ENCODE results near the gene AKAP6. TPM values are rescaled to one million over a fixed set of nuclear protein-coding genes. Genes with fewer than 3 reads are reported as not detected.

Gene AKAP6
- total RNA-seq, 1 experiment from 2014 or later: 1.9 TPM

GRCh38 chr14:32608857-32609256 is 279.8 kb downstream of the AKAP6 start:
- intact Hi-C loops (cut with micrococcal nuclease): no loop called here
- ChIA-PET RAD21 (ENCODE audit: low non-redundant PET in 1 of 2, low total read pairs in 2 of 2, uncharacterized antibody in 2 of 2, unreplicated experiment in 2 of 2) (no interaction called here), POLR2A (no interaction called here), CTCF (no interaction called here)
- H3K27me3 ChIP-seq (ENCODE audit: insufficient read depth, low read length): peaks cover 38% of the 10 kb centered on the region
- H3K9ac ChIP-seq (ENCODE audit: low read length): no peak overlapping the region
- TF ChIP-seq EGR1 (IDR thresholded peaks at IDR 0.05; ENCODE audit: low read depth) (no peak), ZBTB33 (IDR thresholded peaks at IDR 0.05; ENCODE audit: extremely low read depth, insufficient replicate concordance, low read length) (no peak), ELF1 (IDR thresholded peaks at IDR 0.05; ENCODE audit: borderline replicate concordance, low read depth) (no peak), ZFX (IDR thresholded peaks at IDR 0.05) (no peak), MAX (IDR thresholded peaks at IDR 0.05) (no peak), FOSL1 (IDR thresholded peaks at IDR 0.05; ENCODE audit: low read depth) (no peak), SIN3A (IDR thresholded peaks at IDR 0.05; ENCODE audit: low read depth) (no peak), ATF3 (IDR thresholded peaks at IDR 0.05) (no peak), CTCF (IDR thresholded peaks at IDR 0.05 in 2 of 3, conservative IDR thresholded peaks at IDR 0.05 in 1 of 3; ENCODE audit: borderline replicate concordance in 1 of 3, insufficient read depth in 1 of 3, low read depth in 2 of 3, low read length in 2 of 3) (no peak), YY1 (IDR thresholded peaks at IDR 0.05; ENCODE audit: extremely low read depth, insufficient replicate concordance, low read depth, low read length) (no peak)
- no peaks in the 10 kb centered on the region for H3K9me2 ChIP-seq (ENCODE audit: insufficient read depth)
- no peaks in the 10 kb centered on the region for H3K9me3 ChIP-seq (ENCODE audit: control insufficient read depth in 1 of 2, insufficient read depth in 1 of 2, low read depth in 1 of 2, low read length in 2 of 2)
- H3K27ac ChIP-seq (ENCODE audit: low read depth, low read length): no peak overlapping the region
- H2AFZ ChIP-seq (ENCODE audit: low read depth, low read length, poor library complexity, severe bottlenecking): no peak overlapping the region
- DNase-seq (ENCODE audit: low read depth, low spot score) (no peak), ATAC-seq (no peak)
- no peaks in the 10 kb centered on the region for H3K4me1 ChIP-seq (ENCODE audit: control insufficient read depth in 1 of 2, insufficient read depth in 2 of 2, low read length in 2 of 2)
- H3K4me3 ChIP-seq (replicated peaks in 1 of 2; ENCODE audit: low read depth in 1 of 2, low read length in 2 of 2): no peak overlapping the region
- no peak overlapping the region for H3K4me2 ChIP-seq (ENCODE audit: low read length)
- no peaks in the 10 kb centered on the region for H3K36me3 ChIP-seq (ENCODE audit: control insufficient read depth in 1 of 2, insufficient read depth in 2 of 2, low read length in 2 of 2)
- no TSS peak for BruUV-seq (replicated peaks)
- no peaks in the 10 kb centered on the region for H4K20me1 ChIP-seq (ENCODE audit: insufficient read depth)
- no peaks in the 10 kb centered on the region for H3K79me2 ChIP-seq (ENCODE audit: insufficient read depth, low read length)
